EH (cell line): ENCODE results near the gene TSPO.
"Not testable (repeated sequence)": the region's sequence is repeated elsewhere in the genome, so short reads cannot be mapped to it uniquely, and the experiment has no call there.

Source experiments
- DNase-seq: peaks from one replicate; pipeline ENCODE4 v3.0.0-alpha.2; 2015; ENCODE audit warnings: low read depth

Gene TSPO

DNA sequence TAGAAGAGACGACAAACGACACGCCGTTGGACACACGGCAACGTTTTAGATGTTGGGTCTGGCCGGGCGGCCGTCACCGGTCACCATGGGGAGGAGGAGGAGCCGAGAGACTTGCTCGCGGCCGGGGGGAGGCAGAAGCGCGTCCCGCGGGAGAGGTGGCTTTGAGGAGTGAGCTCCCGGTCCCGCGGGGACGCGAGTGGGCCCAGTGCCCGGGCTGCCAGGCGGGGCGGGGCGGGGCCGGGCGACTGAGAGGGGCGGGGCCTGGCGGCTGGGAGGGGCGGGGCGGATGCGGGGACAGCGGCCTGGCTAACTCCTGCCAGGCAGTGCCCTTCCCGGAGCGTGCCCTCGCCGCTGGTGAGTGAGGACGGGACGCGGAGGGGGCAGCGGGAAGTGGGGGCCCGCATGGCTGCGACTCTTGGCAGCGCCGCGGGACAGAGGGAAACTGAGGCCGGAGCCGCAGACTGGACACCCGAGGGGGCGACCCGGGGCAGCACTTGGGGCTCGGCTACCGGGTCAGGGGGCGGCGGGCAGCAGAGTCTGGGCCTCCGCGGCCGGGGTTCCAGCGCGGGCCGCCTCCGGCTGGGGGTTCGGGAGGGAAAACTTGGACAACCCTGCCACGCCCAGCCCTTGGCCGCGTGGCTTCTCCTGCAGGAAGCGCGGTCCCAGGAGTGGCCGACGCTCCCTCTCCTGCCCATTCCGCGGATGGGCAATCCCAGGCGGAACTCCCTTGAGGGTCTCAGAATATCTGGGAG is at the start of gene TSPO:
Gene TSPO (plus strand): TSS at position 309 of the 752 bp plus-strand sequence. CDS start 7,680 bp downstream, outside the sequence.
- peak; percentile 69 for DNase-seq

DNA sequence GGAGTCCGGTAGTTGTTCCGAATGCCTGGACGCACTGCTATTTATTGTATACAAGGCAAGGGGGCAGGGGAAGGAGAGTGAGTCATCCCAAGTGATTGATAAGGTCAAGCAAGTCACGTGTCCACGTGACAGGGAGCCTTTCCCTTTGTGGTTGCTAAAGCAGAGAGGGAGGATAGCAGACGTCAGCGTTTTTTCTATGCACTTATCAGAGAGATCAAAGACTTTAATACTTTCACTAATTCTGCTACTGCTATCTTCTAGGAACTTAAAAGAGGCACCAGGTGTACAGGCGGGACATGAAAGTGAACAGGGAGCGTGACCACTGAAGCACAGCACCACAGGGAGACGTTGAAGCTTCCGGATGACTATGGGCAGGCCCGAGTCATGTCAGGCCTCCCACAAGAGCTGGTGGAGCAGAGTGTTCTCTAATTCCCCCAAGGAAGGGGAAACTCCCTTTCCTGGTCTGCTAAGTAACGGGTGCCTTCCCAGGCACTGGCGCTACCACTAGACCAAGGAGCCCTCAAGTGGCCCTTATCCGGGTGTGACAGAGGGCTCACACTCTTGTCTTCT is 47.2 kb upstream of the TSPO start:
- DNase-seq = not testable (repeated sequence)

DNA sequence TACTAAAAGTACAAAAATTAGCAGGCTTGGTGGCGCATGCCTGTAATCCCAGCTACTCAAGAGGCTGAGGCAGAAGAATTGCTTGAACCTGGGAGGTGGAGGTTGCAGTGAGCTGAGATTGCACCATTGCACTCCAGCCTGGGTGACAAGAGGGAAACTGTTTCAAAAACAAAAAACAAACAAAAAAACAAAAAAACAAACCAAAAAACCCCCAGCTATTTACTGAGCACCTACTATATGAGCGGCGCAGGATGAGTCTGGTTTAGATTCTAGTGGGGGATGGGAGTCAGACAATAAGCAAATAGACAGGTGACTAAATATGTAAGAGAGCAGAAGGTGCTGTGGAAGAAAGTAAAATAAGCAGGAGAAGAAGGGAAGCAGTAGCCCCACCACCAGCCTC is 46.4 kb upstream of the TSPO start:
- DNase-seq = not testable (repeated sequence)

DNA sequence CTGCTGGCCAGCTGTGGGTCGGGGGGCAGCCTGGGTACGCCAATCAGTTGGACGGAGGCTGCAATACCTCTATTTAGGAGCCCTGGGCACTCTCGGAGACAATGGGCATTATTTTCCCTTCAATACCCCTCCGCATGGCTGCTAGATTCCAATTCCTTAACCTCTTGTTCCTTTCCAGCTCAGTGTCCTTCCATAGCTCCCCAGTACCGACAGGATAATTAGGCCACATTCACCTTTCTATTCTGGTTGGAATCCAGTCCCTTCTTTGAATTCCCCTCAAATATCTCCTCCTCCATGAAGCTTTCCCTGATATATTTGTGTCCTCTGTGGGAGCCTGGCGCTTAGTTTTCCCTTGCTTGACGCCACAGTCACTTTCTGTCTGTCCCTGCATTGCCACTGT is 45.1 kb upstream of the TSPO start:
- no peak for DNase-seq

DNA sequence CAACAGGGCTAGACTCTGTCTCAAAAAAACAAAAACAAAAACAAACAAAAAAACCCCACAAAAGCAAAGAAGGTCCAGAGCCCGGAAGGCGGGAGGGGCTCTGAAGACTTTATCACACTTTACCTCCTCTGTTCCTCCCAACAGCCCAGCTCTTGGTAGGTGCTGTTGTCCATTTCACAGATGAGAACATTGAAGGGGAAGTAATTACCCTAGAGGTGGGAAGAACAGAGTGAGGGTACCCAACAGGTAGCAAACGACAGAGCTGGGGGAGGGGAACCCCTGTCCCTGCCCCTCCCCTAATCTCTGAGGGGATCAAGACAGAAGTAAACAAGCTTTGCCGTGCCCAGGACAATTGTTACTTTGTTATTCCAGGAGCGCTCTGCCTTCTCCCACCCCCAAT is 41.8 kb upstream of the TSPO start:
- DNase-seq = no peak

DNA sequence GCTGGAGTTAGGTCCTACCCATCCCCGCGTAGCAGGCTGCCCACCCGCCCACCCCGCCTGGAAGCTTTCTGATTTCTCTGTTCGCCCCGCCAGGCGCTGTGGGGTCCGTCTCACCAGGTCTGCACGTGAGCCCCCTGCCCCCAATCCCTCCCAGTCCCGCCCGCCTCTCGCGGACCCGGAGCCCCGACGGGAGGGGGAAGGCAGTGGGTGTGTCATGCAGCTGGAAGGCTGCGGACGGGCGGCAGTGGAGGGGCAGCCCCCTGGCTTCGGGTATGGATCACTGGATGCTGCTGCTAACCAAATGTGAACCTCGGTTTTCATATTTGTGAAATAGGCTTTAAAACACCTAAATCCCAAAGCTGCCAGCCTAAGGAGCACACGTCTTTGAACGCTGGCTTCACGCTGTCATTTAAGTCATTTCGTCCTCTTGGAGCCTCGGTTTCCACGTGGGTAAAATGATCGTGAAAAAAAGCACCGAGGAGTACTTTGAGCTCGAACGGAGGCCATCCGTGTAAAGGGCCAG is 41.4 kb upstream of the TSPO start:
- no peak for DNase-seq

DNA sequence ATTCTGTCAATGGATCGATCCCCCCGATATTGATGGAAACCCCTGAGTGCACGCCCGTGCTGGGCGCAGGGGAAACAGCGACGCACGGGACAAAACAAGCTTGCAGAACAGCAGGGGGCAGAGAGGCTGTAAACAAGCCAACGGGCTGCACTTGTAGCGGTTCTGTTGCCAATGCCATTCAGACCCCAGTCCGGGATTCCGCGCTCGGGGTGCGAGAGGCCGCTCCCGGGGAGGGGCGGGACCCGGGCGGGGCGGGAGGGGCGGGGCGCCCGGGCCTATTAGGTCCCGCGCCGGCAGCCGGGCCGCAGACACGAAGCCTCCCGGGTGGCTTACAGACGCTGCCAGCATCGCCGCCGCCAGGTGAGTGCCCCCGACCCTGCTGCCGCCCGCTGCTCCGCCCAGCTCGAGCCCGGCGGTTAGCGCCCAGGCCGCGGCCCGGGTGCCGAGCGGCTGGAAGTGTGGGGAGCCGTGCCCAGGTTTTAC is 40.9 kb upstream of the TSPO start, which contains the start of gene BIK:
Gene BIK (plus strand): TSS at position 307 of the 483 bp plus-strand sequence. CDS start 13,273 bp downstream, outside the sequence.
- peak; percentile 34 for DNase-seq

DNA sequence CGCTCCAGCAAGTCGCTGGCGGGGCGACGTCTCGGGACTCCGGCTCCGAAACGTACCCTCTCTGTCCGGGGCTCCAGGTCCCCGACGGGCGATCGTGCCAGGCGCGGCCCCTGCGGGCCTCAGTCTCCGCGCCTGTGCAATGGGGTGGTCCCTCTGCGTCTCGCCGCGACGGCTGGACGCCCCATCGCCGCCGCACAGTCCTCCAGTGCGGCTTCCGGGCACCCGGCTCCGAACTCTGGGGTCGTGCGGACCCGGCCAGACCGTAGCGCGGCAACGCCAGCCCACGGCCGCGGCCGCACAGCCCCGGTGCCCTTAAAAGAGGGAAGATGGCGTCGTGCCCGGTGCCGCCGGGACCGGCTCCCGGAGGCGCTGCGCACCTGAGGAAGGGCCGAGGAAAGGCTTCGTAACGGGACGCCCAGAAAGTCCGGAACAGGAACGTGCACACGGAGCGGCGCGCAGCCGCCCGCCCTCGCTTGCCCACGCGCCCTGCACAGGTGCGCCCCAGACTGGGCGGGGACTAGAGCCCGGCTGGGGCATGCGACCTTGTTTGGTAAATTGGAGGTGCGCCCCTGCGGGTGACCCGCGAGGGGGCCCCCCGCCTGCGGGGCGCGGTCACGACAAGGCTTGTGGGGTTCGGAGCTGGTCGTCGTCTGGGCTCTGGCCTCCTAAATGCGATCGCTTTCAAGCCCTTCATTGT is 40.3 kb upstream of the TSPO start:
- DNase-seq = no peak

DNA sequence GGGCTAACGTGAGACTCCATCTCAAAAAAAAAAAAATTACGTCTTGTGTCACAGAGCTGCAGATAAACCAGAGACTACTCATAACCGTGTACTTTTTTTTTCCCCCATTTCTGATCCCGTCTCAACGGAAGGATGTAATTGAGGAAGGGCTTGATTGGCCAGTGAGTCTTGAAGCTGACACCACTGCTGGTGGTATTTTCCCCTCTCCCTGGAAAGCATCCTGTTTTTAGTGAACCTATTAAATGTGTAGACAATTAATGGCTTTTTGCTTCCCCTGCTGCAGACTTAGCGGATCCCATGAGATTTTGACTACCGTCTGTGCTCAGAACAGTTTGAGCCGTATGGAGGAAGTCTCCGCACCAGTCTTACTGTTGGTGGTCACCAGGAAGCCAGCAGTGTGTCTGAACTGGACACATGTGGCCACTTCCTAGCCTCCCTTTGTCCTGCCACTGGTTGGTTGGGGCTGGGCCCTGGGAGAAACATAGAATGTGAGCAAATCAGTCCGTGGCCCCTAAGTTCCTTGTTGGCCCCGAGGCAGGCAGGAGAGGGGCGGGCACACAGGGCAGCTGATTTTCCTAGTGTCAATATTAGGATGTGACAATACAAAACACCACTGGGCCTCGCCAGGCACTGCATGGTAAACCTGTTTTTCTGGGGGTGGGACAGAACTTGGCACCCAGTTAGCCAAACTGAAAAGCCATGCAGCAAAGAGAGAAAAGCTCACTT is 37.7 kb upstream of the TSPO start:
- DNase-seq = no peak

DNA sequence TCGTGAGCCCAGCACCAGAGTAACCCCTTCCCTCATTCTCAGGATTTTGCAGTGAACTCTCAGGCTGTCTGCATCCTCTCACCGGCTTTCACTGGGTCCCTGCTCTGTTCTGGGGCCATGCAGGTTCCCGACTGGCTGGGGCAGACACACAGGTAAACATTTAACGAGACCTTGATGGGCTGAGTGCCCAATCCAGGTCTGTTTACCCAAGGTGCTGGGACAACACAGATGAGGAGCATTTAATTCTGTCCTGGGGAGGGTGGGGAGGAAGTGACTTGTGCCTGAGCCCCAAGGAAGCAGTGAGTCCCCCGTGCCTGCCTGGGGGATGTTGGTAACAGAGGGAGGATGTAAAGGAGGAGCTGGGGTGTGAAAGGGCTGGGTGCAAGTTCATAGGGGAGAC is 36.4 kb upstream of the TSPO start:
- DNase-seq = no peak

DNA sequence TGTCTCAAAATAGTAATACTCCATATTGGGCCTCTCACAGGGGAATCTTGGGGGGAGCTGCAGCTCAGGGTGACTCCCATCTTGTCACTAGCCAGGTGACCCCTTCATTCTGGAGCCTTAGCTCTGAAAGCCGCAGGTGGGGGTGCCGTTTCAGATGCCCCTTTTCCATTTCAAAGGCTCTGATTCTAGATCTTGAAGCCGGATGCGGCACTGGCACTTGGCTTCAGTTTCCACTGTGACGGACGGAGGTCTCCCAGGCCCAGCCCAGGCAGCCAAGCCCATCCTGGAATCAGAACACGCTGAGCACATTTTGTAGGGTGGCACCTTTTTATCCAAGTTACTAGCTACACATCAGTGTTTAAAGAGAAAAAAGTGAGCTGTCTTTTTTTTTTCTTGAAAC is 34.4 kb upstream of the TSPO start:
- no peak for DNase-seq

DNA sequence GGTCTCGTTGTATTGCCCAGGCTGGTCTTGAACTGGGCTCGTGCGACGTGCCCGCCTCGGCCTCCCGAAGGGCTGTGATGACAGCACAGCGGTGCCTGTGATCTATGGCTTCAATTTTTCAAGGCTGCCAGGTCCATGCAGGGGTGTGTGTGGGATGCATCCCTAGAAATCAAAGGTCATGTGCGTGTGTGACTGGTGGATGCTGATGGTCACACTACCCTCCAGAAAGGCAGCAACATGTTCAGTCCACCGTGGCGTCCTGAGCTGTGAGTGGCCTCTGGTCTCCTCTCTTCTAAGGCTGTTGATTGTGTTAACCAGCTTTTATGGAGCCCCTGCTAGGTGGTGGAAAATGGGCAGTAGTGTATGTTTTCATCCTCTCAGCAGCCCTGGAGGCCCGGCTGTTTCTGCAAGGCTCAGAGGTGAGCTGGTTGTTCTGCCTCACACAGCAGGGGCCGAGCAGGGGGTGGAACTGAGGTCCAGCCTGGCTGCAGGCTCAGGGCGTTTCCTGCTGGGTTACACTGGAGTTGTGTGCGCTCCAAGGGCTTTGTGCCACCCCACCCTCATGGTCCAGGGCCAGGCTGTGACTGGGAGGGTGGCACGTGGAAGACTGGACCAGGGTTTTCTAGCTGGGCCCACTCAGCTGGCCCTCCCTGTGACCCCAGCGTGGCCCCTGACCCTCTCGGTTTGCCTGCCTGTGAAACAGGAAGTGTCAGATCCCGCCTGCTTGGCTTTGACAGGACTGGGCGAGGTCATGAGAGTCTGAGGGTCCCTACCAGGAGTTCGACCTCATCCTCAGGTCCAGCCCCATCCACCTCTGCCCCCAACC is 33.1 kb upstream of the TSPO start:
- DNase-seq = no peak

DNA sequence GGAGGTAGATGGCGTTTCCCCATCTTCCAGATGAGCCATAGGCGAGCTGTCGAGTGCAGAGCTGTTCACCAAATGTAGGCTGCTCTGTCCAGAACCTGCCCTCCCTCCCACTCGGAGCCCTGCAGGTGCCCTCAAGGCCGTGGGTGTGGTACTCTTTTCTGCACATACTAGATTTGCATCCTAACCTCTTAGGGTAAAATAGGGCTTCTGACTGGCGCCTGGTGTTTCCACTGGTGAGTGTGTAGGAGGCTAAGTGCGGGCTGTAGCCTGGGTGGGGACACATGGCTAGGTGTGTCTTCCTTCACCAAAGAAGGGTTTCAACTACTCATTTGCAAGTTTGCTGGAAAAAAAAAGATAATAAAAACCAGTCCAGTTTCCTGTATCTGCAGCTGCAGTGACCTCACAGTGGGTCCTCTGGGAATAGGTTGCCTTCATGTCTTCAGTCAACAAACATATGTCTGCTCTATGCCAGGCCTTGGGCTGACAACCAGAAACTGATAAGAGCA is 32.4 kb upstream of the TSPO start:
- no peak for DNase-seq

DNA sequence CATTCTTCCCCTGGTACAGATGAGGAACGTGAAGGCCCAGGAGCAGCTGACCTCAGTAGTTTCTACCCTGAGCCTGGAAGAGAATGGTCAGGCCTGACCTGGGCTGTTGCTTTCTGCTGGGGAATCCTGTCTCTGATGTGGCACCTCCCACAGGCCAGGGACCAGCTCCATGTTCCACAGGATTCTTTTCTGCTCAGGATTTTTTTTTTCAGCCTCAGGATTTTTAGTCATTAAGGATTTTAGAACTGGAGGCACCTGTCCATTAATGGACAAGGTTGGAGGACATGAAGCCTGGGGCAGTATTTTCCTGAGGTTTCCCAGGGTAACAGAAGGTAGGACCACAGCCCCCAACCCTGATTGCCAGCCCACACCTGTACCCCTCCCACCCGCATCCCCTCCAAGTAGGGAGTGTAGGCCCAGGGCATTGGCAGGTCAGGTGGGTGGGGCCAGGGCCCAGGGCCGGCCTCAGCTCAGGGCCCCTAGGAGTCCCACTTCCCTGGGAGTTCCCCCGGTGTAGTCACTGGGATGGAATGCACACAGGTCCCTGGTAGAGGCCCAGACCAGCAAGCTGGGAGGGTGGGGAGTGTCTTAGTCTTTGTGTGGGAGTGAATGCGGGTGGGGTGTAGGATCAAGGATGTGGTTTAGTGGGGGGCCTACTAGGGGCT is 24.7 kb upstream of the TSPO start:
- peak; percentile 82 for DNase-seq

DNA sequence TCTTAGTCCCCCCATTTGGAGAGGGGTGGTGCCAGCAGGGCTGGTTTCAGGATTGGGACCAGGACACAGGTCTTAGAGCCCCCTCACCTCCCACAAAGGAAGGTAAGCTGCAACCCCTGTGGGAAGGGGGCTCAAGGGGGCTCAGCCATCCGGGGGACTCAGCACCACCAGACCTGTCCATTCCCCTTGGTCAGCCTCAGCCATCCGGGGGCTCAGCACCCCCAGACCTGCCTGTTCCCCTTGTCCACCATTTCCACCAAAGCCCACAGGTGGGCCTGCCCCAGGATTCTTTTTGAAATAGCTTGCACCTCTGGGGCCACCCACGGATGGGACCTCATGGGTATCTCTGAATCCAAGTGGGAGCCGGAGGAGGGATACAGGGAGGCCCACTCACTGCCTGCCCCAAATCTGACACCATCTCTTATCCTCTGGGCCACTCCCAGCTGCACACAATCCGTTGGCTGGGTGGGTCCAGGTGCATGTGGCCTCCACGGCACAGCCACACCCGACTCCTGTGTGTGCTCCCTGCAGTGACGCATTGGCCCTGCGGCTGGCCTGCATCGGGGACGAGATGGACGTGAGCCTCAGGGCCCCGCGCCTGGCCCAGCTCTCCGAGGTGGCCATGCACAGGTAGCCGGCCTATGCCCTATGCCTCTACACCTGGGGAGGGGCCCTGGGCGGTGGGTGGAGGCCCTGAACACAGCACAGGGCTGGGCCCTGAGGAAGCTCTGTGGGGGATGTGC is 24.0 kb upstream of the TSPO start:
- no peak for DNase-seq

DNA sequence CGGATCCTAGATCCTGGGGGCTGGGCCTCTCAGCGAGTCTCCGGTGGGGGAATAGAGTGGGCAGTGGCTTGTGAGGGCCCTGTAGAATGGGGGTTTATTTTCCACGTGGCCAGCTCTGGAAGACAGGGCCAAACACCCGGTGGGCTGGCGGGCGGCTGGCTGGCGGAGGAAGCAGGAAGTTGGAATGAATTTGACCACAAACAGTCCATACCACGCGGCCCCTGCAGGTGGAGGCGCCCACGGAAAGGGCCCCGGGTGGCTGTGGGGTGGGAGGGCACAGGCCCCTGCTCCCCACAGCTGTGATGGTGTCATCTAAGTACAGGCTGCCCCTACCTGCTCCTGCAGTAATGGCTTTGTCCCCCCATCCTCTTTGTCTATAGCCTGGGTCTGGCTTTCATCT is 23.2 kb upstream of the TSPO start:
- DNase-seq = no peak

DNA sequence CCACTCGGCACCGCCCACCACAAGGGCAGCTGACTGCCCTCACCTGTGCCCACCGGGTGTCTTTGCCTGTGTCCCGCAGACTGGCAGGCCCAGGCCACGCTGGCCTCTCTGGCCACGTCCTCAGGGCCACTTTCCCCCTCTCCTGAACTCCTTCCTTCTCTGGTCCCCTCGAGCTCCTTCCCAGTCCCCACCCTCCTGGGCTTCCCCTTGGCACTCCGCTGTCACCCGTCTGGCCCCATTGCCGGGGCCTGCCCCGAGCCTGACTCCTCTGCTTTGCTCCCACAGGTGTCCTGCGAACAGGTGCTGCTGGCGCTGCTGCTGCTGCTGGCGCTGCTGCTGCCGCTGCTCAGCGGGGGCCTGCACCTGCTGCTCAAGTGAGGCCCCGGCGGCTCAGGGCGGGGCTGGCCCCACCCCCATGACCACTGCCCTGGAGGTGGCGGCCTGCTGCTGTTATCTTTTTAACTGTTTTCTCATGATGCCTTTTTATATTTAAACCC is 22.4 kb upstream of the TSPO start:
- no peak for DNase-seq

DNA sequence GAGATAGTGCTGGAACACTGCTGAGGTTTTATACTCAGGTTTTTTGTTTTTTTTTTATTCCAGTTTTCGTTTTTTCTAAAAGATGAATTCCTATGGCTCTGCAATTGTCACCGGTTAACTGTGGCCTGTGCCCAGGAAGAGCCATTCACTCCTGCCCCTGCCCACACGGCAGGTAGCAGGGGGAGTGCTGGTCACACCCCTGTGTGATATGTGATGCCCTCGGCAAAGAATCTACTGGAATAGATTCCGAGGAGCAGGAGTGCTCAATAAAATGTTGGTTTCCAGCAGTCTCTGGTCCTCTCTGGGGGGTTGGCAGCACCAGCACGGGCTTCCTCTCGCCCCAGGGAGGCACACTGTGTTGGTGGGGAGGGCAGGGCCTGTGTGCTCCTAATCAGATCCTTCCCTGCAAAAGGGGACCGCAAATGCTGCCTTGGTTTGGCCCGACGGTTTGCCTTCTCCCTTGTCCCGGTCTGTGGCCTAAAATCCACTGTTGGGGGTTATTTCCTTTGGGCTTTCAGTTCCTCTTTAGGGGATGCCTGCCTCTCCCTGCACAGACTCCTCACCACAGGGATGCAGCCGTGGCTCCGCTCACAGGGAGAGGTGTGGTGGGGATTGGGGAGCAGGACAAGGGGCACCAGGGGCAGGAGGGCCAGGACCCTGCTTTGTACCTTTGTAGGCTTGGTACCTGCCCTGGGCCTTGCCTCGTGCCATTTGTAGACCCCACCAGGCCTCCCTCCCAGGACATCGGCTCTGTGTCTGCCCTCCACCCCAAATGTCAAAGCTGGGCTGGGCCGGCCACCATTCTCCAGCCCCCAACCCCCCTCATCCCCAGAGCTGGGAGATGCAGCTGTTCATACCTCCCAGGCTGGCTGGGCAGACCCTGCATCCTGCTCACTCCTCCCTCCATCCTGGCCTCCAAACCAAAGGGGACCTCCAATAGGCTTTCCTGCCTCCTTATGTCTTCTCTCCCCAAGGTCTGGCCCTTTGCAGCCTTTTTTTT is 21.6 kb upstream of the TSPO start:
- no peak for DNase-seq
